ENCODE results near the gene CARD11. TPM values are rescaled to one million over a fixed set of nuclear protein-coding genes. Genes with fewer than 3 reads are reported as not detected.

CARD11 gene
- total RNA-seq, 1 experiment from 2014 or later, result not detected

DNA sequence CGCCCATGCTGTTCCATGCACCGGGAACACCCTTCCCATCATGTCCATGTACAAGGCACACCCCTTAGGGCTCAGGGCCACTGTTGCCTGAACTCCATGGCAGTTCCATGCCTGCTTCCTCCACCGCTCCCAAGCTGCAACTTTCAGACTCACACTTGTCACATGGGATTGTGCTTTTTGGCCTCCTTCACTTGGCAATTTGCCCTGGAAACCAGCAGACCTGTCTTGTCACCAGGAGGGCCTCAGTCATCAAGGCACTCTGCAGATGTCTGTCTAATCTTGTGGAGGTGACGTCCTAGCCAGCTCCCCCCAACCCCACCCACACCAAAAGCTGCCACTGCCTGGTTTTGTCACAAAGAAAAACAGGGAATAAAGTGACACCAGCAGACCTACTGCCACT, 47.5 kb downstream of the CARD11 start:
- in situ Hi-C loops (cut with HindIII; ENCODE audit: low sequenced_read_pairs), result no loop called here
- no peak for DNase-seq (ENCODE audit: low spot score)

DNA sequence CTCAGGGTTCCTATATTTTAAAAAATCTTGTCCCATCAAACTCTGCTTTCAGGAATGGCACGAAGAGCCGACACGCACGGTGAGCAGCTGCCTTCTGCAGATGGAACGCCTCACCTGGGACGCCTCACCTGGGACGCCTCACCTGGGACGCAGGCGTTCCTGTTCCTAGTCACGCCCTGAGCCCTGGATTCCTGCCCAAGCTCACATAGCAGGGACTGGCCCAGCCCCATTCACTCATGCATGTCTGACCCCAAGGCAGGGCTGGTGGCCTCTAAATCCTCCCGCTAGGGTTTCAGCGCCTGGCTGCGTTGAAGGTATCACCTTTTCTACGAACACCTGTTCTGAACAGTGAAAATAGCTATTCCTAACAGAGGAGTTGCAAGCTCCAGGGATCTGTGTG, 49.8 kb downstream of the CARD11 start:
- DNase-seq (ENCODE audit: low spot score), result no peak
- in situ Hi-C loops (cut with HindIII; ENCODE audit: low sequenced_read_pairs), result no loop called here

DNA sequence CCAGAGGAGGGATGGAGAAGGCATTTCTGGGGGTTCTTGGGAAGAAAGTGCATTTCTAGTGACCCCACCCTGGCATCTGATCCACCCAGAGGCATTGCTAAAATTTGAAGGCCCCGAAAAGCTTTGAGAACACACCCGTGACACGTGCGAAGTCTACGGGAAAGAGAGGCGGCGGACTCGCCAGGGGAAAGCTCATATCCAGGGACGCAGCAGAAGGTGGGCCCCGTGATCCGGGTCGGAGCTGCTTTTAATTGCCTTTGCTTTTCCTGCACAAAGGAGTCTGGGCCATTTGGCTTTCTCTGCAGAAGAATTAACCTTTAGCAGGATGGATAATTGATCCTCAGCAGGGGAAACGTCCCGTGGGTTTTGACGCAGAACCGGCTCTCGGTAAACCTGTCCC, 50.3 kb downstream of the CARD11 start:
- no peak for DNase-seq (ENCODE audit: low spot score)
- in situ Hi-C loops (cut with HindIII; ENCODE audit: low sequenced_read_pairs), result no loop called here

DNA sequence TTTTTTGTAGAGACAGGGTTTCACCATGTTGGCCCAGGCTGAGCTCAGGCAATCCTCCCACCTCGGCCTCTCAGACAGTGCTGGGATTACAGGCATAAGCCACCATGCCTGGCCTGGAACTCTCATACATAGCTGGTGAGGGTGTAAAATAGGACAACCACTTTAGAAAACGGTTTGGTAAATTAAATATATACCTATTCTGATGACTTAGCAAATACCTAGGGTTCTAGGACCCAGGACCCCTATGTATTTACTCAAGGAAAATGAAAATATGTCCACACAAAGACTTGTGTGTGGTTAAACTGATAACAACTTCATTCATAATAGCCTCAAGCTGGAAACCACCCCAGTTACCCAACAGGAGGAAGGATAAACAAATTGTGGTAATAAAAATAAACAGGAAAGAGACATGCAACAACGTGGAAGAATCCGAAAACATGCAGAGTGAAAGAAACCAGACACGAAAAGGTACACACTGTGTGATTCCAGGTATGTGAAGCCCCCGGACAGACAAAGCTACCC, 52.7 kb downstream of the CARD11 start:
- DNase-seq (ENCODE audit: low spot score), result no peak
- in situ Hi-C loops (cut with HindIII; ENCODE audit: low sequenced_read_pairs), result no loop called here

DNA sequence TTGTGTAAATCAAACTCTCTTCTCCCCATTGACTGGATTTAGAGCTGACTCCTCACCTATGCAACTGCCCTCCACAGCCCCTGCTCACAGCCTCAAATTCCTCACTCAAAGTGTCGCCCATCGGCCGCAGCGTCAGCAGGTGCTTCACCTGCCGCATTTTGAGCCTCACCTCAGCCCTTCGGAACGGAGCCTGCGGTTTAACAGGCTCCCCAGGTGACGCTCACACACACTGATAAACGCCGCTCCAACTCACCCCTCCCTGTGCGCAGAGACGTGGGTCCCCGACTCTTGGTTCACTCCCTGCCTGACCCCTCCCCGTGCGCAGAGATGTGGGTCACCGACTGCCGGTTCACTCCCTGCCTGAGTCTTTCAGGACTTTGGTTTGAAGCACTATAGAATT, 57.1 kb downstream of the CARD11 start:
- DNase-seq (ENCODE audit: low spot score), result no peak
- in situ Hi-C loops (cut with HindIII; ENCODE audit: low sequenced_read_pairs), result no loop called here

DNA sequence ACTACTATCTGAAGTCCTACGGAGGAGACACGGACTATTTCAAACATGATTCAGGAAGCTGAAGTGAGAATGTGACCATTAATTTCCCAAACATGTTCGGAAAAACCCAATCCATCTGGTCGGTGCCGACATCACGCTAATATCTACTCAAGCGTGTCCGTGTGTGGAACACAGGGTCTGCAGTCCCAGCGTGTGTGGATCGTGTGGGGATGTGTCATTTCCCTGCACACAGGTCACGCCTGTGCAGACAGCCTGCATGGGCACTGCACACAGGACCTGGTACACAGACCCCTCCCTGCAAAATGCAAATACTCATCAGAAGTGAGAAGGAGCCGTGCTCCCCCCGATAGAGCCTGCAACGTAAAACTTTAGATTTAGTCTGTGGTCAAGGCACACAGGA, 57.8 kb downstream of the CARD11 start:
- in situ Hi-C loops (cut with HindIII; ENCODE audit: low sequenced_read_pairs), result no loop called here

DNA sequence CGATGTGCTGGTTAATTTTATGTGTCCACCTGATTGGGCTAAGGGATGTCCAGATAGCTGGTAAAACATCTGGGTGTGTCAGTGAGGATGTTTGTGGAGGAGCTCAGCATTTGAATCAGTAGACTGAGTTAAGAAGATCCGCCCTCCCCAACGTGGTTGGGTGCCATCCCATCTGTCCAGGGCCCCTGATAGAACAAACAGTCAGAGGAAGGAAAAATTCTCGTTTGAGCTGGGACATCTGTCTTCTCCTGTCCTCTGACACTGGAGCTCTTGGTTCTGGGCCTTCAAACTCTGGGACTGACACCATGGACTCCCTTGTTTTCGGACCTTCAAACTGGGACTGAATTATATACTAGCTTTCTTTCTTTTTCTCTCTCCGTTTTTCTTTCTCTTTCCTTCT, 59.6 kb downstream of the CARD11 start:
- in situ Hi-C loops (cut with HindIII; ENCODE audit: low sequenced_read_pairs), result no loop called here
- DNase-seq (ENCODE audit: low spot score), result no peak

More for the DNA sequence above, 57.8 kb downstream of the CARD11 start:
- no peak for DNase-seq (ENCODE audit: low spot score)

DNA sequence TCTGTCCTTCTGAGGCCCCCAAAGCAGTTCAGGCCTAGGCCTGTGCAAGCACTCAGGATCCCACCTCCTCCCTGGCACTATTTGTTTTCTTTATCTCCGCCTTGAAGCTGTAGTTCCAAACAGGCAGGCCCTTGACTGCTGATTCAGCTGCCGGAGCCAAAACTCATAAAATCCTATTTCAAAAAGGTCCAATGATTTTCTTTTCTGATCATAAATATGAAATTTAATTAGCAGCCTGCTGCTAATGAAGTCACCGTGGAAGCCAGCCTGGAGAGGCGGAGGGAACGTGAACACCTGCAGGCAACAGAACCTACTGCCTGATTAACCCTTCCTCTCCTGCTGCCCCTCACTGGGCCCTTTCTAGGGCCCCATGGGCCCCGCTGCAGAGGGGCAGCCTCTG, 60.1 kb downstream of the CARD11 start:
- no peak for DNase-seq (ENCODE audit: low spot score)
- in situ Hi-C loops (cut with HindIII; ENCODE audit: low sequenced_read_pairs), result no loop called here

DNA sequence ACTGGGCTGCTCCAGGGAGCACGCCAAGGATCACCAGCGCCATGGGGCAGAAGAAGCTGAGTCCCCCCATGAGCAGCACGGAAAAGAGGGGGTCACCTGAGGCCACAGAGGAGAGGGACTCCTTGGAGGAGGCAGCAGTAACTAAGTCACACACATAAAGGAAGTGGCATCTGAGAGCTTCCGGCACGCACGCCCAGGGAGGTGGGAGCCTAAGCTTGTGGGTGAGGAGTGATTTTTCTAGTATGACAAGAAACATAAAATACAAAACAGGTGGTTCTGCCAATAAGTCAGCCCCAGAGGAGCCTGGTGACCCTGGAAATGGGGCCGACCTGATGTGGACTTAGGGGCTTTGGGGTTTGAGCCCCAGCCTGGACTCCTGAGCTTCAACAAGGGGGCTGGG, 60.8 kb downstream of the CARD11 start:
- no peak for DNase-seq (ENCODE audit: low spot score)
- in situ Hi-C loops (cut with HindIII; ENCODE audit: low sequenced_read_pairs), result no loop called here

DNA sequence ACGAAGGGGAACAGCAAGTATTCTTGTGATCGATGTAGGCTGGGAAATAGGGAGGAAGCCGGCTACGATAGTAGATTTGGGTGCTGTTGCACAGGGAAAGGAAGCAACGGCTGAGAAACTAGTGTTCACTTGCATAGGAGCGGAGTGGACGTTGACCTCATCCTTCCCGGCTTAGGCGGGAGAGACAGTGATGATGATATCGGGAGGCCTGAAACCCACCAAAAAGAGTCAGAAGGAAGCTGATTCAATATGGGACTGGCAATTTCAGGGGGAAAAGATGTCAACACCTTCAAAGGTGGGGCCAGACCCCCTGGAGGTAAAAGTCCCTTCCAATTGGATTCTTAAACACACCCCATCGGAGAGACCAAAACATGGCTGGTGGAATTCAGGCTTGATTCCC, 61.3 kb downstream of the CARD11 start:
- in situ Hi-C loops (cut with HindIII; ENCODE audit: low sequenced_read_pairs), result no loop called here
- DNase-seq (ENCODE audit: low spot score), result no peak

DNA sequence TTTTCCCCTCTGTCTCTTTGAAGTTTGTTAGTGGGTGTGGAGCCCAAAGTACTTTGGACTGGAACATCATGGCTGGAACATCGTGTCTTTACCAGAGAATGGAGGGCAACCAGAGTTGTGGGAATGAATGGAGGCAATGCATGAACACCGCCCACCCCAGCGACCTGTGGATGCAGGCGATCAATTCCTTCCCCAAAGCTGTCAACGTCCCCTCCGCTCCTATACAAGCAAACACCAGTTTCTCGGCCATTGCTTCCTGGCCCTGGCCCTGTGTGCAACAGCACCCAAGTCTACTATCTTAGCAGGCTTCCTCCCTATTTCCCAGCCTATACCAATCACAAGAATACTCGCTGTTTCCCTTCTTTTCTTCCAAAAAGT, 62.6 kb downstream of the CARD11 start:
- in situ Hi-C loops (cut with HindIII; ENCODE audit: low sequenced_read_pairs), result no loop called here
- no peak for DNase-seq (ENCODE audit: low spot score)

DNA sequence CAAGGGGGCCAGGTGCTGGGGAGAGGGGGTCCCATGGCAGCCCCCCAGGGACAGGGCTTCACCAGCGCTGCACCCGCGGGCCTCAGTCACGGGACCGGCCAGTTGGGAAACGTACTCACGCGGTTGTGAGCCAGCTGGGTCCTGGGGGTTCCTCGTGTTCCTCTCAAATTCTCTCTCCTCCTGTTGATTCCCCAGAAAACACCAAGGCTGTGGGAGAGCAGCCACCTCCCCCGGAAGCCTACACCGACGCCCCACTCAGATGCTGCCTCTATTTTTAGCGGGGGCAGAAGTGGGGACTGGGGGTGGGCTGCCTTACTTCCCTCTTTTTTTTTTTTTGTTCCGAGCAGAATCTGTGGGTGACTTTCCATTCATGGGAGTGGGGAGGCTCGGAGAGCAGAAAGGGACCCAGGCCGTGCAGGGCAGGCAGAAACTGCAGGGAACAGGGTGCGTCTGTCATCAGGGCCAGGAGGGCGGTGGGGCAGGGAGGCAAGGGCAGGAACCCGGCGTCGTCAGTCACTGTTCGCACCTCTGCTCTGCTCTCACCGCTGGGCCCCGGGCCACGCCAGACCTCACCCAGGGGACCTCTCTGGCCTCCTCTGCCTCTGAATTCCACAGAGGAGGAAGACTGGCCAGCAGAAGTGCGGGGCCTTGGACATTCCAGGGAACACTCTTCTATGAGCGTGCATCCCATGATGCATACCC, 63.1 kb downstream of the CARD11 start:
- no peak for DNase-seq (ENCODE audit: low spot score)
- in situ Hi-C loops (cut with HindIII; ENCODE audit: low sequenced_read_pairs), result no loop called here

DNA sequence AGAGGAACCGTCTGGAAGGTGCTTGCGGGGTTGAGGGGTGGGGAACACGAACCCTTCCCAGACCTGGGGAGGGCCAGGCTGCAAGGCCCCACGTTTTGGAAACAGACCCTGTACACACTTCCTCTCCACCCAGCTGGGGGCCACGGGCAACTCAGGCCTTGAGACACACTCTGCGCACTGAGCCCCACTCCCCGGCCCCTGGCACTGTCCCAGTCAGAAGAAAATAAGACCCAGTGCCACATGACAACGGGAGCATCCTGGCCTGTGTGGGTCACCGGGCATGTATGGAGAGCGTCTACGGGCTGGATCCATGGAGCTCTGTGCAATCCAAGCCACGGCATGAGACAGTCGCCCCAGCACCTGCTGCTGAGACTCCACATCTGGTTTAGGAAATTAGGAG, 63.7 kb downstream of the CARD11 start:
- DNase-seq (ENCODE audit: low spot score), result no peak
- in situ Hi-C loops (cut with HindIII; ENCODE audit: low sequenced_read_pairs), result no loop called here

DNA sequence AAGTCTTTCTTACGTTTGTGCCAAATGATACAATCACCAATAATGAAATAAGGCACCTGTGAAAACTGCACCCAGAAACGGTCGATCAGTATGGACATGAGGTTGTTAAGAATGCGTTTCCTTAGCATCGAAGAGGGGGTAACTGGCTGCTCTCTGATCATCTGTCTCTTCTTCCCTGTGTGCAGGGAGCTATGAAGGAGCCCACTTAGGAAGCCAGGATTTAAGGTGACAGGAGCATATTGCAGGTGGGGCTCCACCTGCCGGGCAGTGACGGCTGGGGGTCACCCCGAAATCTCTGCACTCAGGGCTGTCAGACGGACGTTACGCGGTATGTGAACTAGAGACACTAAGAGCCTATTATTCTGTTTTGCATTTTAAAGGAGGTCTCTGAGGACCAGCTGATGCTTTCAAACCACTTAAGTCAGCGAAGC, 64.5 kb downstream of the CARD11 start:
- no peak for DNase-seq (ENCODE audit: low spot score)

DNA sequence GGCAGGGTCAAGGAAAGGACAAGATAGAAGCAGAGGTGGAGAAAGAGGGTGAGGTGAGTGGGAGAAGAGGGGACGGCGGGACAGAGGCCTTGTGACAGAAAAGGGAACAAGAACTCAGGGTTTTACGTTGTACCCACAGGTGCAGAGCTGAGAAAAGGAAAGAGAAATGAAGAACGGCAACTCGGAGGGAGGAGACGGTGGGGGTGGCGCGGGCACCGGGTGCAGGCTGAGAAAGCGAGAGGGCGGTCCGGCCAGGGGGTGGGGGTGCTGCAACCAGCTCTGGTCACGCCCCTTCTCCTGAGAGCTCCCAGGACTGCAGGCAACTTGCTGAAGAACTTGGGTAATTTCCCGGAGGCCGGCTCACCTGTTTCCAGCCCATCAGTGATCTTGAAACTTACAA, 65.3 kb downstream of the CARD11 start:
- in situ Hi-C loops (cut with HindIII; ENCODE audit: low sequenced_read_pairs), result no loop called here
- DNase-seq (ENCODE audit: low spot score), result no peak

More for the DNA sequence above, 64.5 kb downstream of the CARD11 start:
- in situ Hi-C loops (cut with HindIII; ENCODE audit: low sequenced_read_pairs), result no loop called here

DNA sequence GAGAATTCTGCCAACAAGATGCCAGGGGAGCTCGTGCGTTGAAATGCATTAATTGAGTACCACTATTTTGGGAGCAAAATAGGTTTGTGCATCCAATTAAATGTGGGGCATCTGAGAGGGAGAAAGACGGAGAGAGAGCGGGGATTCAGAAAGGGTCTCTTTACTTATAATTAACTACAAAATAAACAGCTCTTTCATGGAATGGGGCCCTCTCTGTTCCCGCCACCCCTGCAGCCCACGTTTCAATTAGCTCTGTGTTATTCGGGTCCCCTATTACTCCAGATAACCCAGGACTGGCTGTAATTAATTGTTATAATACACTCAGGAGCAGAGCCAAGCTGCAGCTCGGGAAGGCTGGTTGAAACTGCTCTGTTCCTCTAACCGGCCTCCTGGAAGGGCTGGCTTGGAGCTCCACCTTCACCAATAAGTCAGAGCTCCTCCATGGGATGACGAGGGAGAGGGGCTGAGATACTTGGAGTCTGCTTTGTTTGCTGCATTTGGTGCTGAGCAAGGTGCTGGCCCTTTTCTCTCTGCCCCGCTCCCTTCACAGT, 67.8 kb downstream of the CARD11 start:
- DNase-seq (ENCODE audit: low spot score), result no peak
- in situ Hi-C loops (cut with HindIII; ENCODE audit: low sequenced_read_pairs), result no loop called here

DNA sequence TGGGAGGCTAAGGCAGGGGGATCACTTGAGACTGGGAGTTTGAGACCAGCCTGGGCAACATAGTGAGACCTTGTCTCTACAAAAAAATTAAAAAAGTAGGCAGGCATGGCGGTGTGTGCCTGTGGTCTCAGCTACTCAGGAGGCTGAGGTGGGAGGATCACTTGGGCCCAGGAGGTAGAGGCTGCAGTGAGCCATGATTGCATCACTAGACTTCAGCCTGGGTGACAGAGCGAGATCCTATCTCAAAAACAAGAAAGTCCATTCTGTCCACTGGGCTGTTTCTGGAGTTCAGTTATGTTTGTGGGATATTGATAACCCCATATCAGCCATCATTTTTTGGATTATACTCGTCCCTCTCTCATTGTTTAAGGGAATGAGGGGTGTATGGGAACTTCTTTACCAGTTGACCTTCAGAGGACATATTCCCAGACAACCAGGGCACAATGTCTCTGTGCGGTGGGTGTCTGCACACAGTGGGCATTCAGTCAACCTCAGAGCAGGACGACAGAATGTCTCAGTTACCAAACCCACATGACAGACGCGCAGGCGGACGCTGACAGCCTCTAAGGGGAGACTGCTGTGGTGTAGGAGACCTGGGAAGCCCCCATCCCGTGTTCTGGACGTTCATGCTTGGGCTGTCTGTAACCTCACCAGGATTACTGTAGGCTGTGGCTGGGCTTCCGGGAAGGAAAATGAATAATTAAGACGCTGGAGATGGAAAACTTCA, 69.4 kb downstream of the CARD11 start:
- no peak for DNase-seq (ENCODE audit: low spot score)
- in situ Hi-C loops (cut with HindIII; ENCODE audit: low sequenced_read_pairs), result no loop called here

DNA sequence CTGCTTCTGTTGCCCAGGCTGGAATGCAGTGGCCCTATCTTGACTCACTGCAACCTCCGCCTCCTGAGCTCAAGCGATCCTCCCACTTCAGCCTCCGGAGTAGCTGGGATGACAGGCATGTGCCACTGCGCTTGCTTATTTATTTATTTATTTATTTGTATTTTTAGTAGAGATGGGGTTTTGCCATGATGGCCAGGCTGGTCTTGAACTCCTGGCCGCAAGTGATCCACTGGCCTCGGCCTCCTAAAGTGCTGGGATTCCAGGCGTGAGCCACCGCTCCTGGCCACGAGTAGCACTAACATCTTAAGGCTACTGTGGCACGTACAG, 70.9 kb downstream of the CARD11 start:
- in situ Hi-C loops (cut with HindIII; ENCODE audit: low sequenced_read_pairs), result no loop called here
- DNase-seq (ENCODE audit: low spot score), result no peak

DNA sequence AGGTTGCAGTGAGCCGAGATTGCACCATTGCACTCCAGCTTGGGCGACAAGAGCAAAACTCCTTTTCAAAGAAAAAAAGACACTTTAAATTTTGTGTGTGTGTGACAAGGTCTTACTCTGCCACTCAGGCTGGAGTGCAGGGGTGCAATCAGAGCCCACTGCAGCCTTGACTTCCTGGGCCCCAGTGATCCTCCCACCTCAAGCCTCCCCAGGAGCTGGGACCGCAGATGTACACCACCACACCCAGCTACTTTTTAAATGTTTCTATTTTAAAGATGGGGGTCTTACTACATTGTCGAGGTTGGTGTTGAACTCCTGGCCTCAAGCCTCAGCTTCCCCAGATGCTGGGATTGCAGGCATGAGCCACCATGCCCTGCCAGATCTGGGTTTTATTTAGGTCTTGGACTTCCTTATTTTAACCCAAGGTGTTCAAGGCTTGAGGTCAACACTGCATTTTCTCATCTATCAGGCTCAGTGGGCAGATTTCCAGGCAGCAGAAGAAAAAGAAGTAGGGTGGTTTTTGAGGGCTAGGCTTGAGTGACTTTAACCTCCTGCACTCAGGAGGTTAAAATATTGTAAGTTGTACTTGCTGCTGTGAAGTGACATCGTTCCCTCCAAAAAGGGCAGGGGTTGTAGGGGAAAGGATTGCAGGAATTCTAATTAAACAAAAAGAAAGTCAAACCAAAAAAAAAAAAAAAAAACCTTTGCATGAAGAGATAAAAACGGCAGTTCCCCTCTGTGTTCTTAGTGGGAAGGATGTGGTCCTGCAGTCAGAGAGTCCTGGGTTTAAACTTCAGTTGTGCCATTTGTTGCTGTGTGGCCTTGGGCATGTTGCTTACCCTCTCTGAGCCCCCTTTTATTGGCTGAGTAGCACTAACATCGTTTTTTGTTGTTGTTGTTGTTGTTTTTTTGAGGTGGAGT, 71.5 kb downstream of the CARD11 start:
- in situ Hi-C loops (cut with HindIII; ENCODE audit: low sequenced_read_pairs), result no loop called here
- DNase-seq (ENCODE audit: low spot score), result no peak

DNA sequence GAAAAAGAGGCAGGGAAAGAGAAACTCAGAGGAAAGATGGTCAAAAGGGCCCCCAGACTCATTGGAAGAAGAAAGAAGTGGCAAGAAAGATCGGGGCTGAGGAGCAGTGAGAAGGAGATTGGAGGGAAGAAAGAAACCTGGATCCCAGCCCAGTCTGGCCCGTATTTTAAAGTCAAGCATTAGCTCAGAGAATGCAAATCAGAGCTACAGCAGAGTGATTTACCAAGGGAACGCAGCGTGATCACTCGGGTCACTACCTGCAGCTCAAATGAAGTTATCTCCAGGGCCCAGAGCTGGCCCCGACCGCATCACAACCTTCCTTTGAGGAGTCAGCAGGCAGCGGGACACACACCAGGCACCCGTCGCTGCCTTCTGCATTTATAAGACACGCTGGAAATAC, 72.8 kb downstream of the CARD11 start:
- no peak for DNase-seq (ENCODE audit: low spot score)
- in situ Hi-C loops (cut with HindIII; ENCODE audit: low sequenced_read_pairs), result no loop called here
